IPS-18c (cell line): ENCODE results near the gene DCLK2.

Source experiments
- H3K4me3 ChIP-seq: 2 replicates; pipeline ENCODE4 v1.7.0; 2013; ENCODE audit warnings: low read depth, mild to moderate bottlenecking, low read length, moderate library complexity; ENCODE audit not compliant: insufficient read depth
- H3K9me3 ChIP-seq: one replicate; pipeline ENCODE4 v1.6.1; 2013; ENCODE audit warnings: mild to moderate bottlenecking, low read length, moderate library complexity; ENCODE audit not compliant: control insufficient read depth, insufficient read depth

DCLK2 gene

DNA sequence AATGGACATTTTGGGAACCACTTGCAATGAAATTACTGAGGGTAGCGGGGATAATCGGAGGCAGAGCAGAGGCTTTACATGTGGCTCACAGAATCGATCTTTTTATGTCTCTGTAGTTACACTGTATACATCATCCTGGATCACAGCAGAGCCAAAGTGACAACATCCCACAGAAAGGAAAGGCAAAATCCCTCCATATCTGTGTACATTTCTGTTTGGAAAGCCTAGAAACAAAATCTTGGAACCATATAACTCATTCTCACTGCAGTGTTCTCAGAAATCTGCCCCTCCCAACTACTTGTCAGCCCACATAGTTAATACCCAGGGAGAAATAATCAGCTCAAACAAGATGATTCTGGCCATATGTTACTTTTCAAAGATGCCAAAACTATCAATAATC is 211.6 kb downstream of the DCLK2 start:
- Histone ChIP-seq H3K4me3 (no peak overlapping the region), H3K9me3 (no peaks in the 10 kb centered on the region)

DNA sequence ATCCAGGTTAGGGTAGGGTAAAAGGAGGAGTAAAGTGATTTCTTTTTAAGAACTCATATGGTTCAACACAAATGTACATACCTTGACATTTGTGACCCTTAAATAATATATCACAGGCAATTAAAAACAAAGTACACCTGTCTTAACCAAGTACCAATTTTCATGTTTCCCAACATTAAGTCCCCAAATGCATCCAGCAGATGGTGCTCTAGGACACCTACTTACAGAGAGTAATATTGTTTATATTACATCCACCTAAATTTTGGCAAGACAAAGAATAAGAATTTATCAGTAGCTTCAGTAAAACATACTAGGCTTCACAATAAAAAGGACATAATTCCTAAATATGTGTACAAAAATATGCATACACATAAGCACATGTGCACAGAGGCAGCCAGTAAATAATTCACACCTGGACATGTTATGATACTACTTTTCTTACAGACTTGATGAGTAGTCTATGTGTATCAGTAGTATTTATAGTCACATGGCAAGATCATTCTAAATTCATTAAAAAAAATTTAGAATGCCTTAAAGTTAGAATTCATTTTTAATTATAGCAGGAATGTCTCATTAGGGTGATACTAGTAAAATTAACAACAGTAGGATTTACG is 219.7 kb downstream of the DCLK2 start:
- H3K9me3 ChIP-seq = no peaks in the 10 kb centered on the region
- H3K4me3 ChIP-seq = no peak overlapping the region

GRCh38 chr4:150299816-150300215 is 221.6 kb downstream of the DCLK2 start:
- H3K4me3 ChIP-seq = no peak overlapping the region
- no peaks in the 10 kb centered on the region for H3K9me3 ChIP-seq

GRCh38 chr4:150302553-150302952 is 224.3 kb downstream of the DCLK2 start:
- H3K9me3 ChIP-seq = no peaks in the 10 kb centered on the region
- H3K4me3 ChIP-seq = no peak overlapping the region

GRCh38 chr4:150305995-150306394 is 227.8 kb downstream of the DCLK2 start:
- Histone ChIP-seq H3K9me3 (no peaks in the 10 kb centered on the region), H3K4me3 (no peak overlapping the region)

GRCh38 chr4:150306719-150307118 is 228.5 kb downstream of the DCLK2 start:
- H3K4me3 ChIP-seq = no peak overlapping the region
- no peaks in the 10 kb centered on the region for H3K9me3 ChIP-seq
